Measurements from ENCODE around the gene IDI2.

DNA sequence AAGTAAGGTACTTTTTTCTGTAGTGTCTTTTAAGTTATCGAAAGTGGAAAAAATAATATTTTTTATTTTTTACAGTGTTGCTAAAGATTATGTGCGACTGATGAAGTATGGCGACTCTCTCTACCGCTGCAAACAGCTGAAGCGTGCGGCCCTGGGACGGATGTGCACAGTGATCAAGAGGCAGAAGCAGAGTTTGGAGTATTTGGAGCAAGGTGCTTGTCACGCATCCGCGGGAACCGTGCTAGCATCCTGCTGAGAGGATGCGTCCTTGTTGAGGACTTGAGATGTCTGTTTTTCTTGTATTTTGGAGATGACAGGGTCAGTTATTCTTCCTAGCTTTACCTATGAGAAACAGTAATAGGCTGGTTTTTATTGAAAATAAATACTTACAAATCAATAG, 29.6 kb downstream of the IDI2 start:
- TF ChIP-seq, protein P1, sequence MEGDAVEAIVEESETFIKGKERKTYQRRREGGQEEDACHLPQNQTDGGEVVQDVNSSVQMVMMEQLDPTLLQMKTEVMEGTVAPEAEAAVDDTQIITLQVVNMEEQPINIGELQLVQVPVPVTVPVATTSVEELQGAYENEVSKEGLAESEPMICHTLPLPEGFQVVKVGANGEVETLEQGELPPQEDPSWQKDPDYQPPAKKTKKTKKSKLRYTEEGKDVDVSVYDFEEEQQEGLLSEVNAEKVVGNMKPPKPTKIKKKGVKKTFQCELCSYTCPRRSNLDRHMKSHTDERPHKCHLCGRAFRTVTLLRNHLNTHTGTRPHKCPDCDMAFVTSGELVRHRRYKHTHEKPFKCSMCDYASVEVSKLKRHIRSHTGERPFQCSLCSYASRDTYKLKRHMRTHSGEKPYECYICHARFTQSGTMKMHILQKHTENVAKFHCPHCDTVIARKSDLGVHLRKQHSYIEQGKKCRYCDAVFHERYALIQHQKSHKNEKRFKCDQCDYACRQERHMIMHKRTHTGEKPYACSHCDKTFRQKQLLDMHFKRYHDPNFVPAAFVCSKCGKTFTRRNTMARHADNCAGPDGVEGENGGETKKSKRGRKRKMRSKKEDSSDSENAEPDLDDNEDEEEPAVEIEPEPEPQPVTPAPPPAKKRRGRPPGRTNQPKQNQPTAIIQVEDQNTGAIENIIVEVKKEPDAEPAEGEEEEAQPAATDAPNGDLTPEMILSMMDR (IDR thresholded peaks at IDR 0.05): no peak
- TF ChIP-seq POLR2A (IDR thresholded peaks at IDR 0.05): no peak

All from Peyer's patch (tissue), 4 donors.